Fibroblast of lung (primary cell): Measurements from ENCODE around the gene EXOC3. TPM values are rescaled to one million over a fixed set of nuclear protein-coding genes. Genes with fewer than 3 reads are reported as not detected.
A peak's percentile ranks its signal among the peaks of the same experiment; 100 is the strongest.

Source experiments
- DNase-seq, 2 donors: peaks; one replicate each; pipeline versions ENCODE4 v3.0.0 to v3.0.0-alpha.2; 2010; ENCODE audit warnings: low read depth in 2 of 2
- H2AFZ ChIP-seq: 2 replicates; pipeline ENCODE4 v1.5.1; 2012; ENCODE audit warnings: low read length, control low read depth, inconsistent platforms
- H3K27ac ChIP-seq: 2 replicates; pipeline ENCODE4 v1.5.1; 2011; ENCODE audit warnings: low read length, control low read depth; ENCODE audit not compliant: insufficient read depth
- H3K27me3 ChIP-seq: 2 replicates; pipeline ENCODE4 v1.5.1; 2011; ENCODE audit warnings: mild to moderate bottlenecking, low read length; ENCODE audit not compliant: control insufficient read depth, insufficient read depth
- H3K36me3 ChIP-seq: 2 replicates; pipeline ENCODE4 v1.5.1; 2011; ENCODE audit warnings: low read length; ENCODE audit not compliant: control insufficient read depth, insufficient read depth
- H3K4me1 ChIP-seq: 2 replicates; pipeline ENCODE4 v1.5.1; 2011; ENCODE audit warnings: low read length; ENCODE audit not compliant: control insufficient read depth, insufficient read depth; ENCODE audit errors: extremely low read depth
- H3K4me2 ChIP-seq: 2 replicates; pipeline ENCODE4 v1.5.1; 2011; ENCODE audit warnings: low read length, control low read depth; ENCODE audit not compliant: insufficient read depth; ENCODE audit errors: extremely low read depth
- H3K4me3 ChIP-seq, 4 experiments: fragments of 200-600 bp in 1 of 4; sonication (generic) in 1 of 4; replicated peaks in 1 of 4; 2 replicates each; pipeline ENCODE4 v1.5.1; 2011 to 2016; ENCODE audit warnings: low read length in 4 of 4, low read depth in 3 of 4, mild to moderate bottlenecking in 3 of 4, control low read depth in 2 of 4, inconsistent platforms in 1 of 4, mixed read lengths in 1 of 4; ENCODE audit not compliant: insufficient read depth in 1 of 4; ENCODE audit errors: control extremely low read depth in 1 of 4
- H3K79me2 ChIP-seq: 2 replicates; pipeline ENCODE4 v1.5.1; 2012; ENCODE audit warnings: mild to moderate bottlenecking, low read length, inconsistent platforms; ENCODE audit not compliant: control insufficient read depth, insufficient read depth
- H3K9ac ChIP-seq: 2 replicates; pipeline ENCODE4 v1.5.1; 2011; ENCODE audit warnings: mild to moderate bottlenecking, low read length, control low read depth; ENCODE audit not compliant: insufficient read depth
- H3K9me3 ChIP-seq: 2 replicates; pipeline ENCODE4 v1.5.1; 2012; ENCODE audit warnings: low read depth, low read length; ENCODE audit not compliant: control insufficient read depth, insufficient read depth
- H4K20me1 ChIP-seq: 2 replicates; pipeline ENCODE4 v1.5.1; 2011; ENCODE audit warnings: low read length; ENCODE audit not compliant: control insufficient read depth, insufficient read depth; ENCODE audit errors: extremely low read depth
- EZH2 ChIP-seq: IDR thresholded peaks from 2 replicates; pipeline ENCODE4 v1.5.1; 2012; ENCODE audit warnings: low read length, control low read depth, mild to moderate bottlenecking; ENCODE audit errors: missing control alignments
- polyA plus RNA-seq, 2 donors: library from polyadenylated mRNA; depleted of rRNA in 1 of 2; stranded (reverse) in 1 of 2; unstranded in 1 of 2; fragments of >200 nt; gene quantifications; 2 replicates each; pipeline ENCODE4 v1.2.1, GENCODE V29; 2011 to 2012; ENCODE audit warnings: missing spikeins in 1 of 2
- total RNA-seq: library from RNA; depleted of rRNA; stranded (reverse); fragments of >200 nt; gene quantifications from 2 replicates; pipeline ENCODE4 v1.2.1, GENCODE V29; 2014
- TF ChIP-seq, protein P1 (sequence below), 2 donors: IDR thresholded peaks in 1 of 2; conservative IDR thresholded peaks in 1 of 2; 1 replicate in 1 of 2; 2 replicates in 1 of 2; pipeline ENCODE4 v1.5.1; 2011 to 2012; ENCODE audit warnings: low read length in 2 of 2, control low read depth in 1 of 2, inconsistent platforms in 1 of 2, low read depth in 1 of 2, mild to moderate bottlenecking in 1 of 2

The EXOC3 gene
- total and polyA plus RNA-seq, 2 donors (not counting 1 experiment from before 2014, with no cell fraction given): 19.9 to 34.5 TPM

DNA sequence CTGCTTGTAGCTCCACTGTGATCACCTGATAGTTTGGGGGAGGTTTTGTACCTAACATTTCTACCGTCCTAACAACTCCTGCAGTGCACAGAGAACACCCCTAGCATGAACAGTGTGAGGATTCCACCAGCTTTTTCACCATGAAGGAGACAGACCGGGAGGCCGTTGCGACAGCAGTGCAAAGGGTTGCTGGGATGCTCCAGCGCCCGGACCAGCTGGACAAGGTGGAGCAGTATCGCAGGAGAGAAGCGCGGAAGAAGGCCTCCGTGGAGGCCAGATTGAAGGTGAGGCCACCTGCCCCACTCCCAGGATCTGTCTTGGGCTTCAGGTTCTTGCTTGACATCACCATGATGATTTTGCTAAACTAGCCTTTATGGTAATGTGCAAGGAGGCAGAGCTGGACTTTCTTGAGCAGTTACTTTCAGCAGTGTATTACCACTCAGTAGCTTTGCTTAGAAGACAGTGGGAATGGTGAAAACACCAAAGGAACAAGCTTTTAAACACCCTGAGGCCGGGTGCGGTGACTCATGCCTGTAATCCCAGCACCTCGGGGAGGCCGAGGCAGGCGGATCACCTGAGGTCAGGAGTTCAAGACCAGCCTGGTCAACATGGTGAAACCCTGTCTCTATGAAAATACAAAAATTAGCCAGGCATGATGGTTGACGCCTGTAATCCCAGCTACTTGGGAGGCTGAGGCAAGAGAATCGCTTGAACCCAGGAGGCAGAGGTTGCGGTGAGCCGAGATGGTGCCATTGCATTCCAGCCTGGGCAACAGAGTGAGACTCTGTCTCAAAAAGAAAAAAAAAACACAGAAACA is 3.3 kb downstream of the EXOC3 start:
- Histone ChIP-seq H3K9me3 (no peaks in the 10 kb centered on the region), H3K4me2 (no peak overlapping the region), H3K4me3 (no peak overlapping the region), H3K36me3 (peaks cover 25% of the 10 kb centered on the region), H3K79me2 (peaks cover 31% of the 10 kb centered on the region), H3K4me1 (peaks cover 7% of the 10 kb centered on the region), H2AFZ (no peak overlapping the region), H4K20me1 (no peaks in the 10 kb centered on the region), H3K27me3 (no peaks in the 10 kb centered on the region), H3K27ac (no peak overlapping the region), H3K9ac (no peak overlapping the region)
- TF ChIP-seq, protein P1, sequence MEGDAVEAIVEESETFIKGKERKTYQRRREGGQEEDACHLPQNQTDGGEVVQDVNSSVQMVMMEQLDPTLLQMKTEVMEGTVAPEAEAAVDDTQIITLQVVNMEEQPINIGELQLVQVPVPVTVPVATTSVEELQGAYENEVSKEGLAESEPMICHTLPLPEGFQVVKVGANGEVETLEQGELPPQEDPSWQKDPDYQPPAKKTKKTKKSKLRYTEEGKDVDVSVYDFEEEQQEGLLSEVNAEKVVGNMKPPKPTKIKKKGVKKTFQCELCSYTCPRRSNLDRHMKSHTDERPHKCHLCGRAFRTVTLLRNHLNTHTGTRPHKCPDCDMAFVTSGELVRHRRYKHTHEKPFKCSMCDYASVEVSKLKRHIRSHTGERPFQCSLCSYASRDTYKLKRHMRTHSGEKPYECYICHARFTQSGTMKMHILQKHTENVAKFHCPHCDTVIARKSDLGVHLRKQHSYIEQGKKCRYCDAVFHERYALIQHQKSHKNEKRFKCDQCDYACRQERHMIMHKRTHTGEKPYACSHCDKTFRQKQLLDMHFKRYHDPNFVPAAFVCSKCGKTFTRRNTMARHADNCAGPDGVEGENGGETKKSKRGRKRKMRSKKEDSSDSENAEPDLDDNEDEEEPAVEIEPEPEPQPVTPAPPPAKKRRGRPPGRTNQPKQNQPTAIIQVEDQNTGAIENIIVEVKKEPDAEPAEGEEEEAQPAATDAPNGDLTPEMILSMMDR (conservative IDR thresholded peaks at IDR 0.05 in 1 of 2, IDR thresholded peaks at IDR 0.05 in 1 of 2; ENCODE audit: low read depth in 1 of 2, low read length in 2 of 2): no peak
- TF ChIP-seq EZH2: no peak
- no peak for DNase-seq

DNA sequence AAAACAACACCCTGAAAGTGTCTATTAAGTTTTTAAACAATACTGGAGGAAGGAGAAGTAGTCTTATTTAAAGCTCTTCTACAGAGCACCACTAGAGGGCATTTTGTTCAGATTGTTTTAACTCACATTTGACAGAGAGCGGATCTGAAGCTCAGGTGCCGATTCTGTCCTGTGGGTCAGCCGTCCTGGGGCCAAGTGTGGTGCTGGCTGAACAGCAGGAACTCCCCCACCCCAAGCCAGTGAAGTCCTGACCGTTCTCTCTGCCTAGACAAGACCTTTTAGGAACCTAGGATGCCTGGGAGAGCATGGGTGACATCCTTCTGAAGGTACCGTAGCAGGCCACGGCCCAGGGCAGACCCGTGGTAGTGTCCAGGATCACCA is 3.9 kb downstream of the EXOC3 start:
- Histone ChIP-seq H3K9ac (no peak overlapping the region), H3K36me3 (peaks cover 27% of the 10 kb centered on the region), H3K9me3 (no peaks in the 10 kb centered on the region), H3K4me1 (peaks cover 7% of the 10 kb centered on the region), H3K27ac (no peak overlapping the region), H3K4me2 (no peak overlapping the region), H2AFZ (no peak overlapping the region), H3K4me3 (no peak overlapping the region), H4K20me1 (no peaks in the 10 kb centered on the region), H3K27me3 (no peaks in the 10 kb centered on the region), H3K79me2 (peaks cover 31% of the 10 kb centered on the region)
- DNase-seq: peak; percentile 34 to 61
- TF ChIP-seq, protein P1 (conservative IDR thresholded peaks at IDR 0.05 in 1 of 2, IDR thresholded peaks at IDR 0.05 in 1 of 2; ENCODE audit: low read depth in 1 of 2, low read length in 2 of 2): peak; percentile 43 to 65
- TF ChIP-seq EZH2: no peak

DNA sequence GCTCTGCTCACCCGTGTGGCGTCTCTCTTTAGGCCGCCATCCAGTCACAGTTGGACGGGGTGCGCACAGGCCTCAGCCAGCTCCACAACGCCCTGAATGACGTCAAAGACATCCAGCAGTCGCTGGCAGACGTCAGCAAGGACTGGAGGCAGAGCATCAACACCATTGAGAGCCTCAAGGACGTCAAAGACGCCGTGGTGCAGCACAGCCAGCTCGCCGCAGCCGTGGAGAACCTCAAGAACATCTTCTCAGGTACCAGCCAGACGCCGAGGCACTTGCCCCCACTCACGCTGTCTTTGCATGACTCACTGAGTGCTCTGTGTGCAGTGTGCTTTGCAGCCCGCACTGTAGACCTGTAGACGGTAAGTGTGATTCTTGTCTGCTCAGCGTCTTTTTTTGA is 4.5 kb downstream of the EXOC3 start:
- peaks cover 27% of the 10 kb centered on the region for H3K36me3 ChIP-seq
- H3K27ac ChIP-seq: no peak overlapping the region
- H3K4me3 ChIP-seq: no peak overlapping the region
- no peak overlapping the region for H2AFZ ChIP-seq
- peaks cover 26% of the 10 kb centered on the region for H3K79me2 ChIP-seq
- no peak for DNase-seq
- no peak overlapping the region for H3K9ac ChIP-seq
- H3K4me1 ChIP-seq: peaks cover 7% of the 10 kb centered on the region
- TF ChIP-seq, protein P1 (conservative IDR thresholded peaks at IDR 0.05 in 1 of 2, IDR thresholded peaks at IDR 0.05 in 1 of 2; ENCODE audit: low read depth in 1 of 2, low read length in 2 of 2): no peak
- no peak for TF ChIP-seq EZH2
- H4K20me1 ChIP-seq: no peaks in the 10 kb centered on the region
- H3K4me2 ChIP-seq: no peak overlapping the region
- no peaks in the 10 kb centered on the region for H3K9me3 ChIP-seq
- no peaks in the 10 kb centered on the region for H3K27me3 ChIP-seq
